Endothelial cell of umbilical vein (primary cell): ENCODE results near the gene GTF2H4. TPM values are rescaled to one million over a fixed set of nuclear protein-coding genes. Genes with fewer than 3 reads are reported as not detected.

Source experiments
- BruUV-seq: library from RNA; stranded (reverse); fragments of 400-500 nt; replicated peaks from 2 replicates; lab custom pipeline; 2021; lab: Mats Ljungman, UMichigan
- CTCF ChIA-PET: fragments of 300-600, 350-600 bp; sonication (Branson Sonifier 250); formaldehyde crosslinking; loops from one replicate; lab custom pipeline; 2021; ENCODE audit warnings: antibody characterized with exemption, inconsistent platforms; lab: Charles Lee
- POLR2A ChIA-PET: fragments of 300-600, 350-600 bp; sonication (Branson Sonifier 250); formaldehyde crosslinking; loops from one replicate; lab custom pipeline; 2021; ENCODE audit warnings: antibody characterized with exemption, inconsistent platforms; lab: Charles Lee
- DNase-seq: peaks from one replicate; pipeline ENCODE4 v3.0.0-alpha.2; 2011; ENCODE audit warnings: low read depth, low spot score
- FAIRE-seq: peaks from 2 replicates; lab custom pipeline; 2011; peaks lifted over from hg19 to GRCh38; lab: Jason Lieb, UNC
- H2AFZ ChIP-seq: 2 replicates; pipeline ENCODE4 v1.6.0; 2012; ENCODE audit warnings: low read depth, low read length, control low read depth, inconsistent platforms
- H3K27ac ChIP-seq: 2 replicates; pipeline ENCODE4 v1.5.1; 2011; ENCODE audit warnings: low read depth, mild to moderate bottlenecking, control low read depth, low read length, moderate library complexity; ENCODE audit not compliant: insufficient read depth
- H3K27me3 ChIP-seq, 2 experiments: 2 replicates each; pipeline versions ENCODE4 v1.6.0 to v1.6.1; 2011; ENCODE audit warnings: low read length in 2 of 2, mixed read lengths in 1 of 2; ENCODE audit not compliant: control insufficient read depth in 2 of 2, insufficient read depth in 2 of 2
- H3K36me3 ChIP-seq, 2 experiments: 2 replicates in 1 of 2; 3 replicates in 1 of 2; pipeline ENCODE4 v1.5.1; 2011; ENCODE audit warnings: low read length in 2 of 2, mild to moderate bottlenecking in 1 of 2, moderate library complexity in 1 of 2; ENCODE audit not compliant: control insufficient read depth in 2 of 2, insufficient read depth in 2 of 2; ENCODE audit errors: extremely low read depth in 1 of 2
- H3K4me1 ChIP-seq: 3 replicates; pipeline ENCODE4 v1.5.1; 2011; ENCODE audit warnings: mild to moderate bottlenecking, low read length; ENCODE audit not compliant: control insufficient read depth, insufficient read depth; ENCODE audit errors: extremely low read depth
- H3K4me2 ChIP-seq: 2 replicates; pipeline ENCODE4 v1.6.1; 2011; ENCODE audit warnings: low read length, control low read depth, mixed read lengths; ENCODE audit not compliant: insufficient read depth
- H3K4me3 ChIP-seq, 3 experiments: fragments of 200-600 bp in 1 of 3; sonication (generic), shearing (Covaris generic) in 1 of 3; replicated peaks in 1 of 3; 2 replicates each; pipeline ENCODE4 v1.5.1; 2011 to 2016; ENCODE audit warnings: control low read depth in 3 of 3, low read length in 3 of 3, mild to moderate bottlenecking in 2 of 3, inconsistent platforms in 1 of 3, low read depth in 1 of 3, moderate library complexity in 1 of 3; ENCODE audit not compliant: insufficient read depth in 1 of 3
- H3K79me2 ChIP-seq: 2 replicates; pipeline ENCODE4 v1.6.0; 2012; ENCODE audit warnings: low read length, inconsistent platforms; ENCODE audit not compliant: control insufficient read depth, insufficient read depth
- H3K9ac ChIP-seq: replicated peaks from 2 replicates; pipeline ENCODE3; 2011; ENCODE audit warnings: low read length, control low read depth; ENCODE audit not compliant: insufficient read depth; ENCODE audit errors: extremely low read depth
- H3K9me1 ChIP-seq: replicated peaks from 3 replicates; pipeline ENCODE4 v1.6.0; 2011; ENCODE audit warnings: mild to moderate bottlenecking, low read length; ENCODE audit not compliant: control insufficient read depth, insufficient read depth; ENCODE audit errors: extremely low read depth
- H3K9me3 ChIP-seq: replicated peaks from 2 replicates; pipeline ENCODE4 v1.5.1; 2012; ENCODE audit warnings: low read length, inconsistent platforms; ENCODE audit not compliant: control insufficient read depth, insufficient read depth
- H4K20me1 ChIP-seq: replicated peaks from 2 replicates; pipeline ENCODE3; 2011; ENCODE audit warnings: mild to moderate bottlenecking, low read length; ENCODE audit not compliant: control insufficient read depth, insufficient read depth; ENCODE audit errors: extremely low read depth
- EZH2 ChIP-seq: IDR thresholded peaks from 2 replicates; pipeline ENCODE4 v1.6.1; 2012; ENCODE audit warnings: borderline replicate concordance, low read depth, mild to moderate bottlenecking, moderate library complexity, low read length, inconsistent platforms; ENCODE audit not compliant: severe bottlenecking
- FOS ChIP-seq: IDR thresholded peaks from 2 replicates; pipeline ENCODE4 v1.6.1; 2011; ENCODE audit warnings: mild to moderate bottlenecking, low read length, moderate library complexity, borderline replicate concordance; ENCODE audit not compliant: insufficient read depth
- GATA2 ChIP-seq: IDR thresholded peaks from 2 replicates; pipeline ENCODE4 v1.7.0; 2011; ENCODE audit warnings: low read depth, mild to moderate bottlenecking, moderate library complexity, mixed read lengths, low read length; ENCODE audit not compliant: insufficient read length, insufficient read depth
- JUN ChIP-seq: IDR thresholded peaks from 2 replicates; pipeline ENCODE4 v1.6.1; 2011; ENCODE audit warnings: borderline replicate concordance, low read depth; ENCODE audit not compliant: insufficient read length, insufficient read depth
- MYC ChIP-seq: IDR thresholded peaks from one replicate; pipeline ENCODE4 v1.6.1; 2011; ENCODE audit warnings: mild to moderate bottlenecking, low read depth, low read length
- POLR2A ChIP-seq: IDR thresholded peaks from 2 replicates; pipeline ENCODE4 v1.6.1; 2012; ENCODE audit warnings: low read depth, mild to moderate bottlenecking, control low read depth, low read length
- POLR2AphosphoS5 ChIP-seq: IDR thresholded peaks from 2 replicates; pipeline ENCODE4 v1.6.1; 2012; ENCODE audit warnings: low read depth, mild to moderate bottlenecking, control low read depth, low read length, moderate library complexity; ENCODE audit not compliant: insufficient read depth
- dilution Hi-C: fragments of 300-500 bp; cut with MboI; formaldehyde crosslinking; loops from one replicate; pipeline ENCODE4 v1.15.0; 2019; ENCODE audit warnings: low sequenced_read_pairs; ENCODE audit not compliant: extremely low pct_ligation_motif_present
- intact Hi-C: fragments of 100-400 bp; cut with micrococcal nuclease; formaldehyde crosslinking; loops from one replicate; pipeline ENCODE4 v1.10.0; 2022
- polyA plus RNA-seq, 4 experiments: library from polyadenylated mRNA; depleted of rRNA in 3 of 4; stranded (reverse) in 3 of 4; unstranded in 1 of 4; fragments of >200 nt; gene quantifications; 2 replicates each; pipeline versions ENCODE4 v1.2.1 to v1.2.3, GENCODE V29; 2011 to 2012; ENCODE audit warnings: missing spikeins in 1 of 4
- total RNA-seq: library from RNA; stranded (reverse); gene quantifications from 2 replicates; pipeline ENCODE4 v1.2.3, GENCODE V29; 2021
- TF ChIP-seq, protein P1 (sequence below), 2 donors: IDR thresholded peaks; 1 replicate in 1 of 2; 2 replicates in 1 of 2; pipeline ENCODE4 v1.5.1; 2011; ENCODE audit warnings: low read length in 2 of 2, mild to moderate bottlenecking in 2 of 2, moderate library complexity in 2 of 2, control low read depth in 1 of 2, inconsistent platforms in 1 of 2, low read depth in 1 of 2; ENCODE audit not compliant: insufficient read depth in 1 of 2; ENCODE audit errors: extremely low read depth in 1 of 2
- TF ChIP-seq, protein P2 (sequence below): IDR thresholded peaks from 2 replicates; pipeline ENCODE4 v1.6.1; 2011; ENCODE audit not compliant: insufficient read depth, insufficient read length

GTF2H4 gene
- total and polyA plus RNA-seq, 2 donors (not counting 3 experiments of a cell fraction or from before 2014, with no cell fraction given), result 40.5 to 52.6 TPM

DNA sequence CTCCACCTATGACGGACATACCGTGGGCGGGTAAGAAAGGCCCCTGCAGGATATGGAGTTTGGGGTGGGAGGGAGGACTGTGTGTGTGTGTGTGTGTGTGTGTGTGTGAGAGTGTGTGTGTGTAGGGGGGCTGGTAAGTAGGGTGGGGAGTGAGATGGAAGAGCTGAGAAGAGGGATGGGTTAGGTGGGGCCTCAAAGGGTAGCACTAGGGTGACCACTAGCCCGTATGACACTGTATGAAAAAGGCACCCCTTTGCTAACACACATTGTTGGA lies 16.6 kb upstream of the GTF2H4 start:
- H3K4me1 ChIP-seq, result no peaks in the 10 kb centered on the region

DNA sequence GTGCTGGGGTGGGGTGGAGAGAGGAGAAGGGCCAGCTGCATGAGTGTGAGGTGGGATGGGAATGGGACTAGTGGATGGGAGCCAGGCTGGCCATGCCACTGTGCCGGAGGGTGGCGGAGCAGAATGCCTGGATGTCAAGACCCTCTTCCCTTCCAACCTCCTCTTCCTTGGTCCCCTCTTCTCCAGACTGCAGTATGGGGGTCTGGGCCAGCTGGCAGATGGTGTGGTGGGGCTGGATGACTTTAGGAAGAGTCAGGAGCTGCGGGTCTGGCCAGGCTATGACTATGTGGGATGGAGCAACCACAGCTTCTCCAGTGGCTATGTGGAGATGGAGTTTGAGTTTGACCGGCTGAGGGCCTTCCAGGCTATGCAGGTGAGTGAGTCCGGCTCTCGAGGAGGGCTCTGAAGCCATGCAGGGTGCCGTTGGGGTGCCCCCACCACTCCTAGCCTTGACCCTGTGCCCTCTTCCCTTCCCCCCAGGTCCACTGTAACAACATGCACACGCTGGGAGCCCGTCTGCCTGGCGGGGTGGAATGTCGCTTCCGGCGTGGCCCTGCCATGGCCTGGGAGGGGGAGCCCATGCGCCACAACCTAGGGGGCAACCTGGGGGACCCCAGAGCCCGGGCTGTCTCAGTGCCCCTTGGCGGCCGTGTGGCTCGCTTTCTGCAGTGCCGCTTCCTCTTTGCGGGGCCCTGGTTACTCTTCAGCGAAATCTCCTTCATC lies 16.0 kb upstream of the GTF2H4 start:
- POLR2A ChIA-PET, result no interaction called here
- Histone ChIP-seq H4K20me1 (no peaks in the 10 kb centered on the region), H3K9me3 (no peaks in the 10 kb centered on the region), H3K4me3 (no peak overlapping the region), H3K4me2 (no peak overlapping the region), H2AFZ (no peak overlapping the region), H3K27me3 (no peaks in the 10 kb centered on the region), H3K36me3 (peaks cover 0 to 3% of the 10 kb centered on the region in 2 experiments), H3K9ac (no peak overlapping the region), H3K9me1 (no peaks in the 10 kb centered on the region), H3K4me1 (no peaks in the 10 kb centered on the region), H3K27ac (no peak overlapping the region), H3K79me2 (no peaks in the 10 kb centered on the region)
- FAIRE-seq (no peak), DNase-seq (no peak)
- CTCF ChIA-PET, result no interaction called here
- no peak for TF ChIP-seq MYC
- no peak for TF ChIP-seq POLR2AphosphoS5
- TF ChIP-seq FOS, result no peak
- TF ChIP-seq, protein P1, sequence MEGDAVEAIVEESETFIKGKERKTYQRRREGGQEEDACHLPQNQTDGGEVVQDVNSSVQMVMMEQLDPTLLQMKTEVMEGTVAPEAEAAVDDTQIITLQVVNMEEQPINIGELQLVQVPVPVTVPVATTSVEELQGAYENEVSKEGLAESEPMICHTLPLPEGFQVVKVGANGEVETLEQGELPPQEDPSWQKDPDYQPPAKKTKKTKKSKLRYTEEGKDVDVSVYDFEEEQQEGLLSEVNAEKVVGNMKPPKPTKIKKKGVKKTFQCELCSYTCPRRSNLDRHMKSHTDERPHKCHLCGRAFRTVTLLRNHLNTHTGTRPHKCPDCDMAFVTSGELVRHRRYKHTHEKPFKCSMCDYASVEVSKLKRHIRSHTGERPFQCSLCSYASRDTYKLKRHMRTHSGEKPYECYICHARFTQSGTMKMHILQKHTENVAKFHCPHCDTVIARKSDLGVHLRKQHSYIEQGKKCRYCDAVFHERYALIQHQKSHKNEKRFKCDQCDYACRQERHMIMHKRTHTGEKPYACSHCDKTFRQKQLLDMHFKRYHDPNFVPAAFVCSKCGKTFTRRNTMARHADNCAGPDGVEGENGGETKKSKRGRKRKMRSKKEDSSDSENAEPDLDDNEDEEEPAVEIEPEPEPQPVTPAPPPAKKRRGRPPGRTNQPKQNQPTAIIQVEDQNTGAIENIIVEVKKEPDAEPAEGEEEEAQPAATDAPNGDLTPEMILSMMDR (IDR thresholded peaks at IDR 0.05; ENCODE audit: extremely low read depth in 1 of 2, insufficient read depth in 1 of 2, low read depth in 1 of 2, low read length in 2 of 2), result no peak
- TF ChIP-seq GATA2, result no peak
- no peak for TF ChIP-seq EZH2
- TF ChIP-seq, protein P2, sequence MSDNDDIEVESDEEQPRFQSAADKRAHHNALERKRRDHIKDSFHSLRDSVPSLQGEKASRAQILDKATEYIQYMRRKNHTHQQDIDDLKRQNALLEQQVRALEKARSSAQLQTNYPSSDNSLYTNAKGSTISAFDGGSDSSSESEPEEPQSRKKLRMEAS, result no peak
- no TSS peak for BruUV-seq
- intact Hi-C loops (no loop called here), dilution Hi-C loops (loop anchor here (25.0 kb wide), 1 partner anchor 155 kb away; the partner anchor contains the start of genes FLOT1 and IER3)

More for the DNA sequence above, 16.6 kb upstream of the GTF2H4 start:
- H3K36me3 ChIP-seq, result peaks cover 0 to 3% of the 10 kb centered on the region in 2 experiments
- no peak overlapping the region for H3K9ac ChIP-seq
- dilution Hi-C loops (loop anchor here (25.0 kb wide), 1 partner anchor 154 kb away; the partner anchor contains the start of genes FLOT1 and IER3), intact Hi-C loops (no loop called here)
- H3K79me2 ChIP-seq, result no peaks in the 10 kb centered on the region
- TF ChIP-seq POLR2AphosphoS5 (no peak), GATA2 (no peak), JUN (no peak), FOS (no peak), POLR2A (no peak), MYC (no peak), EZH2 (no peak)
- H3K9me1 ChIP-seq, result no peaks in the 10 kb centered on the region
- no peak overlapping the region for H3K4me2 ChIP-seq
- no peaks in the 10 kb centered on the region for H4K20me1 ChIP-seq
- DNase-seq, result no peak
- POLR2A ChIA-PET, result no interaction called here
- no peak overlapping the region for H2AFZ ChIP-seq
- no peaks in the 10 kb centered on the region for H3K9me3 ChIP-seq
- FAIRE-seq, result no peak
- no peak overlapping the region for H3K4me3 ChIP-seq
- H3K27ac ChIP-seq, result no peak overlapping the region
- BruUV-seq, result no TSS peak
- no peaks in the 10 kb centered on the region for H3K27me3 ChIP-seq
- CTCF ChIA-PET, result no interaction called here
